HG03575 (cell line): Measurements from ENCODE around the gene KLRB1.
"Not testable (repeated sequence)": the region's sequence is repeated elsewhere in the genome, so short reads cannot be mapped to it uniquely, and the experiment has no call there.

ENCODE experiments used
- ATAC-seq: cut with Tn5 transposase; IDR thresholded peaks from one replicate; pipeline ENCODE4 v1.9.1; 2021; ENCODE audit not compliant: unreplicated experiment, insufficient number of reproducible peaks, low FRiP score; ENCODE audit errors: extremely low read depth

KLRB1 gene

GRCh38 chr12:9626821-9627220 is 19.1 kb upstream of the KLRB1 start:
- no peak for ATAC-seq

- ATAC-seq: no peak
Measured at GRCh38 chr12:9626291-9626690, 18.6 kb upstream of the KLRB1 start.

GRCh38 chr12:9625019-9625418 is 17.3 kb upstream of the KLRB1 start:
- ATAC-seq: no peak

GRCh38 chr12:9619411-9620179 is 11.9 kb upstream of the KLRB1 start:
- no peak for ATAC-seq

- not testable (repeated sequence) for ATAC-seq
Measured at GRCh38 chr12:9618906-9619305, 11.2 kb upstream of the KLRB1 start.

- ATAC-seq: no peak
Measured at GRCh38 chr12:9617124-9617523, 9.4 kb upstream of the KLRB1 start.

- ATAC-seq: no peak
Measured at GRCh38 chr12:9615420-9616136, 7.9 kb upstream of the KLRB1 start.

- ATAC-seq: not testable (repeated sequence)
Measured at GRCh38 chr12:9610606-9611005, 2.9 kb upstream of the KLRB1 start.

GRCh38 chr12:9606736-9607372 is 862 bp downstream of the KLRB1 start:
- no peak for ATAC-seq

- no peak for ATAC-seq
Measured at GRCh38 chr12:9606247-9606646, 1.5 kb downstream of the KLRB1 start.

GRCh38 chr12:9605483-9605882 is 2.2 kb downstream of the KLRB1 start:
- ATAC-seq: no peak

- no peak for ATAC-seq
Measured at GRCh38 chr12:9604287-9604686, 3.4 kb downstream of the KLRB1 start.

GRCh38 chr12:9600426-9600825 is 7.3 kb downstream of the KLRB1 start:
- not testable (repeated sequence) for ATAC-seq

GRCh38 chr12:9598363-9598762 is 9.4 kb downstream of the KLRB1 start:
- no peak for ATAC-seq

GRCh38 chr12:9597365-9597764 is 10.4 kb downstream of the KLRB1 start:
- no peak for ATAC-seq

GRCh38 chr12:9590441-9590840 is 17.3 kb downstream of the KLRB1 start:
- ATAC-seq: no peak

GRCh38 chr12:9588749-9589148 is 19.0 kb downstream of the KLRB1 start:
- ATAC-seq: no peak

- ATAC-seq: no peak
Measured at GRCh38 chr12:9587987-9588600, 19.6 kb downstream of the KLRB1 start.

GRCh38 chr12:9577729-9578128 is 30.0 kb downstream of the KLRB1 start:
- ATAC-seq: not testable (repeated sequence)

GRCh38 chr12:9567151-9567550 is 40.6 kb downstream of the KLRB1 start:
- not testable (repeated sequence) for ATAC-seq
